Transverse colon (tissue), 4 donors: ENCODE data around the gene KRT80. TPM values are rescaled to one million over a fixed set of nuclear protein-coding genes. Genes with fewer than 3 reads are reported as not detected.

Source experiments
- DNase-seq: peaks from one replicate; pipeline ENCODE4 v3.0.0-alpha.2; 2019
- H3K27ac ChIP-seq, 4 donors: fragments of 200-600 bp; sonication (generic); 2 replicates each; pipeline ENCODE4 v1.5.1; 2016 to 2018; ENCODE audit warnings: inconsistent platforms in 4 of 4
- H3K27me3 ChIP-seq: fragments of 200-600 bp; sonication (generic); 2 replicates; pipeline ENCODE4 v1.5.1; 2017; ENCODE audit warnings: inconsistent platforms
- H3K36me3 ChIP-seq, 4 donors: fragments of 200-600 bp; sonication (generic); 2 replicates each; pipeline ENCODE4 v1.5.1; 2017 to 2019; ENCODE audit warnings: inconsistent platforms in 4 of 4
- H3K4me1 ChIP-seq, 4 donors: fragments of 200-600 bp; sonication (generic); 2 replicates each; pipeline ENCODE4 v1.5.1; 2017 to 2020; ENCODE audit warnings: inconsistent platforms in 4 of 4
- H3K4me3 ChIP-seq, 4 donors: fragments of 200-600 bp; sonication (generic); 1 replicate in 1 of 4; 2 replicates in 3 of 4; pipeline versions ENCODE4 v1.5.1 to v1.6.1; 2017 to 2019; ENCODE audit warnings: inconsistent platforms in 4 of 4
- H3K9me3 ChIP-seq, 2 donors: fragments of 200-600 bp; sonication (generic); 2 replicates each; pipeline ENCODE4 v1.5.1; 2017 to 2019; ENCODE audit warnings: inconsistent platforms in 2 of 2
- EP300 ChIP-seq: sonication (generic); formaldehyde crosslinking; IDR thresholded peaks from one replicate; pipeline ENCODE4 v1.6.1; 2017; ENCODE audit warnings: antibody characterized with exemption, low read depth
- POLR2A ChIP-seq: fragments of 450-650 bp; IDR thresholded peaks from one replicate; pipeline ENCODE4 v1.6.1; 2016; ENCODE audit warnings: antibody characterized with exemption, mild to moderate bottlenecking, moderate library complexity
- POLR2AphosphoS5 ChIP-seq, 3 donors: sonication (generic); formaldehyde crosslinking; IDR thresholded peaks; one replicate each; pipeline ENCODE4 v1.6.1; 2016; ENCODE audit warnings: antibody characterized with exemption in 3 of 3
- WGBS, 2 donors: methylation state at CpG; one replicate each; pipeline ENCODE4 v1.1.5; 2018; ENCODE audit warnings: low coverage in 1 of 2; 5-methylcytosine and 5-hydroxymethylcytosine counted together
- in situ Hi-C, 4 donors: fragments of 200-750 bp; cut with MboI; loops; one replicate each; pipeline versions ENCODE4 v1.15.0 to v1.15.1; 2017; ENCODE audit warnings: low sequenced_read_pairs in 3 of 4, low pct_ligation_motif_present in 1 of 4, low pct_unique_long_range_greater_than_20kb in 1 of 4
- intact Hi-C: fragments of 100-400 bp; cut with DNase I; formaldehyde crosslinking; loops from one replicate; pipeline ENCODE4 v1.15.1; 2023; ENCODE audit warnings: low total_unique reads
- total RNA-seq, 4 donors: library from RNA; depleted of rRNA; stranded (reverse); fragments of >200 nt; gene quantifications; one replicate each; pipeline ENCODE4 v1.1.0, GENCODE V29; 2016
- TF ChIP-seq, protein P1 (sequence below), 5 experiments: fragments of 200-600 bp in 3 of 5; fragments of 450-650 bp in 2 of 5; sonication (generic) in 3 of 5; IDR thresholded peaks; 1 replicate in 2 of 5; 2 replicates in 3 of 5; pipeline ENCODE4 v1.5.1; 2016 to 2017; ENCODE audit warnings: antibody characterized with exemption in 5 of 5, inconsistent platforms in 3 of 5, mild to moderate bottlenecking in 2 of 5, moderate library complexity in 1 of 5

The KRT80 gene
- total RNA-seq, 4 donors from 2014 or later: 0.14 TPM; not detected in 3

GRCh38 chr12:52238916-52239646 lies 47.3 kb upstream of the KRT80 start:
- no peaks in the 10 kb centered on the region for H3K9me3 ChIP-seq
- WGBS, 2 donors: 78 to 83% methylated on average over 2 to 7 of the region's 7 CpGs
- DNase-seq: no peak
- TF ChIP-seq, protein P1, sequence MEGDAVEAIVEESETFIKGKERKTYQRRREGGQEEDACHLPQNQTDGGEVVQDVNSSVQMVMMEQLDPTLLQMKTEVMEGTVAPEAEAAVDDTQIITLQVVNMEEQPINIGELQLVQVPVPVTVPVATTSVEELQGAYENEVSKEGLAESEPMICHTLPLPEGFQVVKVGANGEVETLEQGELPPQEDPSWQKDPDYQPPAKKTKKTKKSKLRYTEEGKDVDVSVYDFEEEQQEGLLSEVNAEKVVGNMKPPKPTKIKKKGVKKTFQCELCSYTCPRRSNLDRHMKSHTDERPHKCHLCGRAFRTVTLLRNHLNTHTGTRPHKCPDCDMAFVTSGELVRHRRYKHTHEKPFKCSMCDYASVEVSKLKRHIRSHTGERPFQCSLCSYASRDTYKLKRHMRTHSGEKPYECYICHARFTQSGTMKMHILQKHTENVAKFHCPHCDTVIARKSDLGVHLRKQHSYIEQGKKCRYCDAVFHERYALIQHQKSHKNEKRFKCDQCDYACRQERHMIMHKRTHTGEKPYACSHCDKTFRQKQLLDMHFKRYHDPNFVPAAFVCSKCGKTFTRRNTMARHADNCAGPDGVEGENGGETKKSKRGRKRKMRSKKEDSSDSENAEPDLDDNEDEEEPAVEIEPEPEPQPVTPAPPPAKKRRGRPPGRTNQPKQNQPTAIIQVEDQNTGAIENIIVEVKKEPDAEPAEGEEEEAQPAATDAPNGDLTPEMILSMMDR (IDR thresholded peaks at IDR 0.05): no peak
- TF ChIP-seq POLR2AphosphoS5 (IDR thresholded peaks at IDR 0.05) (no peak), EP300 (no peak), POLR2A (no peak)
- no peaks in the 10 kb centered on the region for H3K36me3 ChIP-seq
- peaks cover under 1% of the 10 kb centered on the region for H3K27me3 ChIP-seq
- H3K27ac ChIP-seq: no peak overlapping the region
- intact Hi-C loops: no loop called here
- H3K4me3 ChIP-seq: no peak overlapping the region
- in situ Hi-C loops: no loop called here
- peaks cover 5 to 25% (median 16%) of the 10 kb centered on the region in 4 donors for H3K4me1 ChIP-seq

- peaks cover 0 to 18% (median 12%) of the 10 kb centered on the region in 4 donors for H3K4me1 ChIP-seq
- intact Hi-C loops (no loop called here), in situ Hi-C loops (no loop called here)
- TF ChIP-seq EP300 (no peak), POLR2AphosphoS5 (IDR thresholded peaks at IDR 0.05) (no peak), POLR2A (no peak)
- TF ChIP-seq, protein P1 (IDR thresholded peaks at IDR 0.05): no peak
- DNase-seq: no peak
- peaks cover 8% of the 10 kb centered on the region for H3K27me3 ChIP-seq
- no peak overlapping the region for H3K27ac ChIP-seq
- H3K36me3 ChIP-seq: no peaks in the 10 kb centered on the region
- no peaks in the 10 kb centered on the region for H3K9me3 ChIP-seq
- H3K4me3 ChIP-seq: no peak overlapping the region
- 89% methylated on average over 4 of the region's 4 CpGs; no CpG with 5 or more reads in 1 of the 2 donors for WGBS, 2 donors
Measured at GRCh38 chr12:52238207-52238840, 46.5 kb upstream of the KRT80 start.

DNA sequence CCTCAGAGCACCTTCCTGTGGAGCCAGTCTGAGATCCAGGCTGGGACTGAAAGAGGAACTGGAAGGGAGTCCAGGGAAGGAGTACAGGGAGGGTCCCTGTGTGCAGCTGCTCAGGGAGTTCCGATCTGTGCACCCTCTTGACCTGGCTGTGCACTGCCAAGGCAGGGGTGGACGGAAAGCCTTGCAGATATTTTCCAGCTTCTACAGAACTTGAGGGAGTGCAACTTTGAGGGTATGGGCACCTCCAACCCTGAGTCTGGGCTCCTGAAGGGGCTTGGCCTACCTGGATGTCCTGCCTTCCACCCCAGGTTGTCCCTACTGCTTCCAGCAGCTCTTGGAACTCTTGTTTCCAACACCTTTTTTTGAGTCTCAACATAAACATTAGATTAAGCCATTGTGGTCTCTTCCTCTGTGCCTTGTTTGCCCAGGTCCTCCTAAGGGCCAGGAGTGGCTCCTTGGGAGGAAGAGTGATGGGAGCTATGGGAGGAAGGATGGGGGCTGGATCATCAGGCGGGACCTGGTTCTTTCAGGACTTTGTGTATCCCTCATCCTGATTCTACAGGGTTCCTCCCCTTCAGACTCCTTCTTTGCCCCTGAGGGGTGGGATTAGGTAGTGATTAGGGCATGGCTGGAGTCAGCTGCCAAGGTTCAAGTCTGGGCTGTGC lies 44.7 kb upstream of the KRT80 start:
- peak overlapping the region in 1 of 4 donors; percentile 12 for H3K27ac ChIP-seq
- no peak for TF ChIP-seq POLR2A
- TF ChIP-seq, protein P1 (IDR thresholded peaks at IDR 0.05): no peak
- TF ChIP-seq POLR2AphosphoS5 (IDR thresholded peaks at IDR 0.05): no peak
- no peak for TF ChIP-seq EP300
- H3K9me3 ChIP-seq: no peaks in the 10 kb centered on the region
- WGBS, 2 donors: 86 to 100% methylated on average over 1 to 3 of the region's 3 CpGs
- no peak for DNase-seq
- no peaks in the 10 kb centered on the region for H3K36me3 ChIP-seq
- intact Hi-C loops (no loop called here), in situ Hi-C loops (no loop called here)
- peaks cover 0 to 27% (median 17%) of the 10 kb centered on the region in 4 donors for H3K4me1 ChIP-seq
- no peak overlapping the region for H3K4me3 ChIP-seq
- H3K27me3 ChIP-seq: peaks cover 21% of the 10 kb centered on the region

DNA sequence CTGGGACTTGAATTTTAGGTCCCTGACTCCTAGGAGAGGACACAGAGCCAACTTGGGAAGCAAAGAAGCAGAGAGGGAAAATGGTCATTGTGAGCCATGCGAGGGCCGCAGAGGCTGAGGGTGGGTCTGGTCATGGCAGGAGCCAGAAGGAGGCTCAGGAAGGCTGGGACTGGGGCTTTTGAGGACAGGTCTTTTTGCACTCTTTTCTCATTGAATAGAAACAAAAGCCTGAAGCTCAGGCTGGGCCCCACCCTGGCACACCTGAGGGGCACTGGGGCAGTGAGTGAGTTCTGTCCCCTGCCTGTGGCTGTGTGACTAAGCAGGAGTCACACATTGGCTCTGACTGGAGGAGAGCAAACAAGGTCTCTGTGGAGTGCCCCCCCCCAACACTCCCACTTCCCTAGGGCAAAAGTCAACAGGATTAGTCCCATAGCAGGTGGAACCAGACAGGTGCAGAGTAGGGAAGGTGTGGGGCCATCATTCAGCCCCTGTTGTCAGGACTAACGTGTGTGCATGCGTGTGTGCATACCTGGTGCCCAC lies 44.1 kb upstream of the KRT80 start:
- DNase-seq: peak; percentile 66
- in situ Hi-C loops: no loop called here
- H3K27ac ChIP-seq: peak overlapping the region in 1 of 4 donors; percentile 15
- peaks cover 21% of the 10 kb centered on the region for H3K27me3 ChIP-seq
- TF ChIP-seq EP300: no peak
- no peak for TF ChIP-seq POLR2AphosphoS5 (IDR thresholded peaks at IDR 0.05)
- TF ChIP-seq, protein P1 (IDR thresholded peaks at IDR 0.05): no peak
- TF ChIP-seq POLR2A: no peak
- 71% methylated on average over 4 of the region's 4 CpGs; no CpG with 5 or more reads in 1 of the 2 donors for WGBS, 2 donors
- intact Hi-C loops: no loop called here
- no peaks in the 10 kb centered on the region for H3K36me3 ChIP-seq
- H3K4me1 ChIP-seq: peaks cover 0 to 27% (median 17%) of the 10 kb centered on the region in 4 donors
- no peak overlapping the region for H3K4me3 ChIP-seq
- no peaks in the 10 kb centered on the region for H3K9me3 ChIP-seq
